ENCODE results near the gene C7orf57.

The C7orf57 gene

GRCh38 chr7:48101352-48101751, 66.0 kb downstream of the C7orf57 start:
- Histone ChIP-seq H3K36me3 (ENCODE audit: insufficient read depth, low read length) (peaks cover 83% of the 10 kb centered on the region), H3K9ac (ENCODE audit: low read depth, low read length) (no peak overlapping the region), H3K4me1 (ENCODE audit: insufficient read depth, low read length) (peaks cover 3% of the 10 kb centered on the region), H3K9me3 (ENCODE audit: control insufficient read depth, insufficient read depth, low read length) (no peaks in the 10 kb centered on the region)

DNA sequence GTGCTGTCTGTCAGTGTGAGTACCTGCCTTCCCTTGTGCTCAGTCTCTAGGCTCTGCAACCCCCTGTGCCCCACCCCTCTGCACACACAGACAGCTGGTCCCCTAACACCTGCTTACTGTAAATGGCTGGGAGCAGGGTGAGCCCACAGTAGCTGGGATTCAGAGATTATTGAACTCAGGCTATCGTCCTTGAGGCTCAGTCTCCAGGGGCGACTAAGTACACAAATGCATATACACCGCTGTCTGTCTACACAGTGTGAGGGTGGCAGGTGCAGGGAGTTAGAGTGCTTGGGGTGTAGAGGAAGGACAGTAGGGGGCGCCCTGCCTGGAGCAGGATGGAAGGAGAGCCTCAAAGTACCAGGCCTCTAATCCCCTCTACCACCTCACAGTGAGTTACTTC, 66.6 kb downstream of the C7orf57 start:
- H3K36me3 ChIP-seq (ENCODE audit: insufficient read depth, low read length), result peaks cover 85% of the 10 kb centered on the region
- H3K9ac ChIP-seq (ENCODE audit: low read depth, low read length), result no peak overlapping the region
- H3K4me1 ChIP-seq (ENCODE audit: insufficient read depth, low read length), result peaks cover 3% of the 10 kb centered on the region
- no peaks in the 10 kb centered on the region for H3K9me3 ChIP-seq (ENCODE audit: control insufficient read depth, insufficient read depth, low read length)

- Histone ChIP-seq H3K4me1 (ENCODE audit: insufficient read depth, low read length) (peaks cover under 1% of the 10 kb centered on the region), H3K9ac (ENCODE audit: low read depth, low read length) (no peak overlapping the region), H3K36me3 (ENCODE audit: insufficient read depth, low read length) (peaks cover 86% of the 10 kb centered on the region), H3K9me3 (ENCODE audit: control insufficient read depth, insufficient read depth, low read length) (no peaks in the 10 kb centered on the region)
Observed at GRCh38 chr7:48102530-48102929, 67.2 kb downstream of the C7orf57 start.

DNA sequence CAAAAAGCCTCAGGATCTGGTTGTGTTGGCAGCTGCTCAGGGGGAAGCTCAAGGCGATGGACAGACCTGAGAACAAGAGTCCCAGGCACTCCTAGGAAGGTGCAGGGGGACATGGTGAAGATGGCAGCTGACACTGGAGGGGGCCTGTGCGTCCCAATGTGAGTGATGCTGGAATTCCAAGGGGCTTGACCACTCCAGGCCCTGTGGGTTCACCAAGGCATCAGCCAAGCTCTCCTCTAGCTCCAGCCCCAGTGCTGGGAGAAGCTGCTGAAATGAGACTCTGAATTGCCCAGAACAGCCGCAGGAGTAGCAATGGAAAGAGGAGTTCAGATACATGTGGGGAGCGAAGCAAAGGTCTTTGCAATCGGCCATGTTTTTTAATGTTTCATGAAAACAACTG, 69.7 kb downstream of the C7orf57 start:
- H3K9ac ChIP-seq (ENCODE audit: low read depth, low read length), result no peak overlapping the region
- no peaks in the 10 kb centered on the region for H3K9me3 ChIP-seq (ENCODE audit: control insufficient read depth, insufficient read depth, low read length)
- H3K36me3 ChIP-seq (ENCODE audit: insufficient read depth, low read length), result peaks cover 67% of the 10 kb centered on the region
- no peaks in the 10 kb centered on the region for H3K4me1 ChIP-seq (ENCODE audit: insufficient read depth, low read length)

- Histone ChIP-seq H3K9me3 (ENCODE audit: control insufficient read depth, insufficient read depth, low read length) (no peaks in the 10 kb centered on the region), H3K4me1 (ENCODE audit: insufficient read depth, low read length) (0 out of 2 replicates have a peak, but pooled peaks cover 2% of the 10 kb centered on the region), H3K36me3 (ENCODE audit: insufficient read depth, low read length) (peaks cover 55% of the 10 kb centered on the region), H3K9ac (ENCODE audit: low read depth, low read length) (no peak overlapping the region)
Observed at GRCh38 chr7:48106906-48107659, 71.7 kb downstream of the C7orf57 start.

- Histone ChIP-seq H3K9me3 (ENCODE audit: control insufficient read depth, insufficient read depth, low read length) (no peaks in the 10 kb centered on the region), H3K4me1 (ENCODE audit: insufficient read depth, low read length) (0 out of 2 replicates have a peak, but pooled peaks cover 2% of the 10 kb centered on the region), H3K9ac (ENCODE audit: low read depth, low read length) (no peak overlapping the region), H3K36me3 (ENCODE audit: insufficient read depth, low read length) (peaks cover 46% of the 10 kb centered on the region)
Observed at GRCh38 chr7:48107926-48108472, 72.7 kb downstream of the C7orf57 start.

- 0 out of 2 replicates have a peak, but pooled peaks cover 2% of the 10 kb centered on the region for H3K4me1 ChIP-seq (ENCODE audit: insufficient read depth, low read length)
- no peak overlapping the region for H3K9ac ChIP-seq (ENCODE audit: low read depth, low read length)
- H3K36me3 ChIP-seq (ENCODE audit: insufficient read depth, low read length), result peaks cover 35% of the 10 kb centered on the region
- H3K9me3 ChIP-seq (ENCODE audit: control insufficient read depth, insufficient read depth, low read length), result no peaks in the 10 kb centered on the region
Observed at GRCh38 chr7:48108959-48109847, 73.9 kb downstream of the C7orf57 start.

DNA sequence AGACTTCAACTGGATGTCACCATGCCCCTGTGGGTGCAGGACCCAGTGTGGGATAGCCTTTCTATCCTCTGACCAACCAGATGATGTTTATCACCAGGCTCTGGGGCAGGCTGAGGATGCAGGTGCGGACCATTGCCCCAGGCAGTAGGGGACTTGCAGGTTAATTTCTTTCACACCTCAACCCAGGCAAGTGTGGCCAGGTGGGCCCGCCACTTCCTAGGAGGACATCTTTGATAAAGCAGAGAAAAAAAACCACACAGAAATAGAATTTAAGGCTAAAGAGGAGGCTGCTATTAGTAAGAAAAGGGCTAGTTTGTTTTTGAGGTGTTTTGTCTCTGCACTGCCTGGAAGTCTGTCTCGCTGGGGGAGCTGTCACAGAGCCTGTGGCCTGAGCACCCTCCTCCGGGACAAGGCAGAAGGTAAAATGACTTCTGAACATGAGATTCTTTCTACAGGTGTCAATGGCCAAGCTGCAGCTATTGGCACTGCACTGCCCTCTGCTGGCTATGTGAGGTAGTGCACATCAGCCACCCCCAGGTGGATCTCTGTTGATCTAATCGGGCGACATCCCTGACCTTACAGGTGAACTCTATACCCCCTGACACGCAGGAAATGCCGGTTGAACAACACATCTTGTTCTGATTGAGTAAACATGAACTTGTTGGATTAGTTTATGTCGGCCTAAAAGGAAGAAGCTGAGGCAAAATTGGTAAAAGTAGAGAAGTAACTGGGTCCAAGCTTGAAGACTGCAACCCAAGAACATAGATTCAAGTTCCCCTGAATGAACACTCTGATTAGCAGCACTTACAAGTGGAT, 74.7 kb downstream of the C7orf57 start:
- H3K36me3 ChIP-seq (ENCODE audit: insufficient read depth, low read length), result peaks cover 26% of the 10 kb centered on the region
- H3K9me3 ChIP-seq (ENCODE audit: control insufficient read depth, insufficient read depth, low read length), result no peaks in the 10 kb centered on the region
- H3K9ac ChIP-seq (ENCODE audit: low read depth, low read length), result no peak overlapping the region
- H3K4me1 ChIP-seq (ENCODE audit: insufficient read depth, low read length), result 0 out of 2 replicates have a peak, but pooled peaks cover 2% of the 10 kb centered on the region

- 0 out of 2 replicates have a peak, but pooled peaks cover 2% of the 10 kb centered on the region for H3K4me1 ChIP-seq (ENCODE audit: insufficient read depth, low read length)
- H3K36me3 ChIP-seq (ENCODE audit: insufficient read depth, low read length), result peaks cover 18% of the 10 kb centered on the region
- H3K9me3 ChIP-seq (ENCODE audit: control insufficient read depth, insufficient read depth, low read length), result no peaks in the 10 kb centered on the region
- no peak overlapping the region for H3K9ac ChIP-seq (ENCODE audit: low read depth, low read length)
Observed at GRCh38 chr7:48110868-48111267, 75.5 kb downstream of the C7orf57 start.
